Lung (tissue), 12 donors: ENCODE results near the gene CEP131. TPM values are rescaled to one million over a fixed set of nuclear protein-coding genes. Genes with fewer than 3 reads are reported as not detected.

ENCODE experiments used
- ATAC-seq: fragments of 200-7000 bp; cut with Tn5 transposase; one replicate; pipeline ENCODE4 v1.9.1; 2020; ENCODE audit warnings: moderate number of reproducible peaks; ENCODE audit not compliant: insufficient read depth, low FRiP score
- DNase-seq, 3 donors: peaks; one replicate each; pipeline ENCODE4 v3.0.0-alpha.2; 2013 to 2017
- H3K27ac ChIP-seq, 2 donors: one replicate each; pipeline ENCODE4 v1.5.1; 2013; ENCODE audit warnings: mild to moderate bottlenecking in 2 of 2, moderate library complexity in 2 of 2, control low read depth in 1 of 2, inconsistent platforms in 1 of 2, low read depth in 1 of 2, low read length in 1 of 2
- H3K27me3 ChIP-seq, 3 donors: one replicate each; pipeline ENCODE4 v1.5.1; 2013; ENCODE audit warnings: low read length in 2 of 3; ENCODE audit not compliant: control insufficient read depth in 3 of 3, insufficient read depth in 3 of 3
- H3K36me3 ChIP-seq, 4 donors: one replicate each; pipeline ENCODE4 v1.5.1; 2013; ENCODE audit warnings: low read length in 4 of 4, mild to moderate bottlenecking in 1 of 4, moderate library complexity in 1 of 4; ENCODE audit not compliant: control insufficient read depth in 4 of 4, insufficient read depth in 4 of 4
- H3K4me1 ChIP-seq, 5 donors: one replicate each; pipeline ENCODE4 v1.5.1; 2013; ENCODE audit warnings: low read length in 5 of 5, mild to moderate bottlenecking in 2 of 5, moderate library complexity in 1 of 5; ENCODE audit not compliant: control insufficient read depth in 5 of 5, insufficient read depth in 5 of 5
- H3K4me3 ChIP-seq: one replicate; pipeline ENCODE4 v1.5.1; 2013; ENCODE audit warnings: mild to moderate bottlenecking, control low read depth, moderate library complexity
- H3K9ac ChIP-seq, 2 donors: one replicate each; pipeline ENCODE4 v1.5.1; 2013; ENCODE audit warnings: low read length in 2 of 2, control low read depth in 1 of 2; ENCODE audit not compliant: insufficient read depth in 1 of 2
- H3K9me3 ChIP-seq, 4 donors: one replicate each; pipeline ENCODE4 v1.5.1; 2013; ENCODE audit warnings: low read length in 3 of 4, mild to moderate bottlenecking in 1 of 4, moderate library complexity in 1 of 4; ENCODE audit not compliant: control insufficient read depth in 4 of 4, insufficient read depth in 3 of 4
- CTCF ChIP-seq: IDR thresholded peaks from 2 replicates; pipeline ENCODE4 v1.5.1; 2012; ENCODE audit warnings: mild to moderate bottlenecking; ENCODE audit errors: control extremely low read depth, extremely low read depth
- WGBS, 2 donors: extraction: QIAGEN DNeasy Blood & Tissue Kit; methylation state at CpG; one replicate each; pipeline ENCODE4 v1.1.7; 2013; 5-methylcytosine and 5-hydroxymethylcytosine counted together
- polyA plus RNA-seq, 2 donors: library from polyadenylated mRNA; stranded (reverse); fragments of 200-250 nt; gene quantifications; one replicate each; pipeline ENCODE4 v1.2.1, GENCODE V29; 2013
- total RNA-seq, 2 donors: library from RNA; depleted of rRNA in 1 of 2; stranded (reverse); fragments of >200 nt in 1 of 2; gene quantifications; one replicate each; pipeline ENCODE4 v1.2.1, GENCODE V29; 2014 to 2021
- donor health status: control.
- donor health status: control.
- donor health status: Bipolar disorder and iron deficiency.
- donor health status: healthy.
- donor health status: DM: yes; HTN: yes; CAD: no.

Gene CEP131
- total and polyA plus RNA-seq, 4 donors, result 7.0 to 14.5 (median 10.9) TPM

- no peaks in the 10 kb centered on the region for H3K9me3 ChIP-seq
- no peak overlapping the region for H3K9ac ChIP-seq
- ATAC-seq (no peak), DNase-seq (no peak)
- no peak overlapping the region for H3K4me3 ChIP-seq
- H3K27ac ChIP-seq, result no peak overlapping the region
- TF ChIP-seq CTCF, result no peak
- WGBS, 2 donors, result 86 to 90% methylated on average over 25 of the region's 25 CpGs
- no peaks in the 10 kb centered on the region for H3K27me3 ChIP-seq
- H3K4me1 ChIP-seq, result peaks cover 0 to 4% (median 0%) of the 10 kb centered on the region in 5 donors
- peaks cover 0 to 30% (median 3%) of the 10 kb centered on the region in 4 donors for H3K36me3 ChIP-seq
These were observed 22.4 kb upstream of the CEP131 start for GRCh38 chr17:81245024-81245664.

- no peak for TF ChIP-seq CTCF
- no peak overlapping the region for H3K27ac ChIP-seq
- DNase-seq (no peak), ATAC-seq (no peak)
- peaks cover 0 to 25% (median under 1%) of the 10 kb centered on the region in 4 donors for H3K36me3 ChIP-seq
- WGBS, 2 donors, result 82 to 88% methylated on average over 23 to 24 of the region's 24 CpGs
- no peak overlapping the region for H3K4me3 ChIP-seq
- no peak overlapping the region for H3K9ac ChIP-seq
- H3K27me3 ChIP-seq, result no peaks in the 10 kb centered on the region
- peaks cover 0 to 8% (median 0%) of the 10 kb centered on the region in 5 donors for H3K4me1 ChIP-seq
- H3K9me3 ChIP-seq, result no peaks in the 10 kb centered on the region
These were observed 21.7 kb upstream of the CEP131 start for GRCh38 chr17:81244358-81245023.

GRCh38 chr17:81243333-81243664 is 20.5 kb upstream of the CEP131 start:
- WGBS, 2 donors, result 88 to 89% methylated on average over 10 of the region's 10 CpGs
- no peak for TF ChIP-seq CTCF
- DNase-seq, result no peak
- peaks cover 0 to 21% (median 0%) of the 10 kb centered on the region in 4 donors for H3K36me3 ChIP-seq
- no peak for ATAC-seq
- H3K9ac ChIP-seq, result no peak overlapping the region
- H3K4me3 ChIP-seq, result no peak overlapping the region
- no peaks in the 10 kb centered on the region for H3K9me3 ChIP-seq
- H3K4me1 ChIP-seq, result peaks cover 0 to 9% (median 1%) of the 10 kb centered on the region in 5 donors
- H3K27ac ChIP-seq, result no peak overlapping the region
- no peaks in the 10 kb centered on the region for H3K27me3 ChIP-seq
